ACHN (cell line): Measurements from ENCODE around the gene FNDC5.

Experiments
- DNase-seq: peaks from one replicate; pipeline ENCODE4 v3.0.0-alpha.2; 2015
- in situ Hi-C: cut with HindIII; loops from 2 replicates; pipeline ENCODE4 v1.10.0; 2017; ENCODE audit warnings: low sequenced_read_pairs, low pct_ligation_motif_present, low pct_unique_long_range_greater_than_20kb

Gene FNDC5

GRCh38 chr1:32872192-32872460 lies 1.4 kb upstream of the FNDC5 start:
- in situ Hi-C loops = no loop called here
- no peak for DNase-seq

GRCh38 chr1:32871364-32872191 lies 866 bp upstream of the FNDC5 start:
- no peak for DNase-seq

GRCh38 chr1:32869923-32870614 lies 643 bp downstream of the FNDC5 start:
- in situ Hi-C loops = no loop called here
- DNase-seq = no peak

More at GRCh38 chr1:32871364-32872191, 866 bp upstream of the FNDC5 start:
- in situ Hi-C loops = no loop called here

- in situ Hi-C loops = no loop called here
- no peak for DNase-seq
Observed at GRCh38 chr1:32868806-32869455, 1.8 kb downstream of the FNDC5 start.

DNA sequence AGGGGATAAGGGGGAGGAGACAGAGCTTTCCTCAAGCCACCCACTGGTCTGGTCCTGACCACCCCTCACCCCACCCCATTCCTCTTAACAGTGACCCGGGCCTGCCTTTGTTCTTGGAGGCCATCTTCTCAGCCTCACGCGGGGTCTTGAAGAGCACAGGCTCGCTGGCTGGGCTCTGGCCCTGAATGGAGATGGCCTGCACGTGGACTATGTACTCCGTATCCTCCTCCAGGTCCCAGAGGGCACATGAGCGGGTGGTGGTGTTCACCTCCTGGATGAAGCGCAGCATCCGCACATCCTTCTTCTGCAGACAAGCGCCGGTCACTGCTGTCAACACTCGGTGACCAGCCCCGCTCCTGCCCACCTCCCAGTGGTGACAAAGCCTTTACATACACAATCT lies 2.6 kb downstream of the FNDC5 start:
- no peak for DNase-seq
- in situ Hi-C loops = no loop called here

- no peak for DNase-seq
- in situ Hi-C loops = no loop called here
Observed at GRCh38 chr1:32867671-32868070, 3.0 kb downstream of the FNDC5 start.

- DNase-seq = no peak
- in situ Hi-C loops = no loop called here
Observed at GRCh38 chr1:32867151-32867550, 3.6 kb downstream of the FNDC5 start.

DNA sequence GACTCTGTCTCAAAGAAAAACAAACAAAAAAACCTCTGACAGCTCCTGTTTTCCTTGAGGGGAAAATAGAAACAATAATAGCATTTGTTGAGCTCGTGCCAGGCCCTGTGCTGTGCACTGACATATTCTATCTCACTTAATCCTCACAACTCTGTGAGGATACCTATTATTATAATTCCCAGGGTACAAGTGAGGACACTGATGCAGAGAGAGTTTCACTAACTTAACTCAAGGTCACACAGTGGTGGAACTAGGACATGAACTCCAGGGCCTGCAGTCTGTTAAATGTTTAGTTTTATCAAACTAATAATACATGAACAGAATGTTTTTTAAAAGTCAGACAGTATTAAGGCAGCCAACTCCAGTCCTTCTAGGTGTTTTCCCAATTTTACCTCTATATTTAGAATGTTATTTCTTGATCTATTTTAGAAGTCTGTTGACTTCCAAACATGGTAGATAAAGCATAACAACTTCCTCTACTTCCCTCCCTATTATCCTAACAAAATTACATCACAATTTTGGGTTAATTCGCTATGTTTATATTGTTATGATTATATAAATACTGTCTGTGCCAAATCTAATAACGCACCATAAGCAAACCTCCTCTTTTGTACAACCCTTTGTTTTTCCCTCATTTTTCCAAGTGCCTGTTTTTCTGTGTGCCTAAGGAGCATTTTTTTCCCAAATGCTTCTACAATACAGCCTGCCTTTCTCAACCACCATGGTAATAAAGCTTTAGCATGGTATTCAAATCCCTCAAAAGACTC lies 4.9 kb downstream of the FNDC5 start:
- in situ Hi-C loops = no loop called here
- DNase-seq = no peak

DNA sequence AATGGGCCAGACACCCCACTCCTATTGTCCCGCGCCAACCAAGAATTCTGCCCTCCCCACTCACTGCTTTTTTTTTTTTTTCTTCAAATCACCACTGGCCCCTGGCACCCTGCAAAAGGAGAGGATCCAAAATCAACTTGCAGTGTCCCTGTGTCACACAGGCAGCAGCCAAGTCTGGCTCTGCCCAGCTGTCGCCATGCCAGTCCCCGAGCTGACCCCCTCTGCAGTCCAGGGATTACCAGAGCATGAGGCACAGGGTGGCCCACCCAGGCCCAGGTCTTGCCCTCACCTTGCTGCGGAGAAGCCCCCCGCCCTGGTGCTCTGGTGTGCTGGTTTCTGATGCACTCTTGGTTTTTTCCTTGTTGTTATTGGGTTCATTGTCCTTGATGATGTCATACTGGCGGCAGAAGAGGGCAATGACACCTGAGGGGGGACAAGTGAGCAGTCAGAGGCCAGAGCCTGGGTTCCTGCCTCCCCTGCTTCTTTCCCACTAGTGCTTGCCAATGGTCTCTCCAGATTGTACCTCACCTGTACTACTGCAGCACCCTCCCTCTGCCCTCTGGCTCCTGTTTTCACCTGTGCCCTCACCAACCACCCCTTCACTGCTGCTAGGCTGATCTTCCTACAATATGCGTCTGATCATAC lies 6.2 kb downstream of the FNDC5 start:
- in situ Hi-C loops = no loop called here
- DNase-seq = no peak

- DNase-seq = no peak
- in situ Hi-C loops = no loop called here
Observed at GRCh38 chr1:32863881-32864245, 6.8 kb downstream of the FNDC5 start.

- DNase-seq = no peak
- in situ Hi-C loops = no loop called here
Observed at GRCh38 chr1:32863218-32863880, 7.4 kb downstream of the FNDC5 start.

DNA sequence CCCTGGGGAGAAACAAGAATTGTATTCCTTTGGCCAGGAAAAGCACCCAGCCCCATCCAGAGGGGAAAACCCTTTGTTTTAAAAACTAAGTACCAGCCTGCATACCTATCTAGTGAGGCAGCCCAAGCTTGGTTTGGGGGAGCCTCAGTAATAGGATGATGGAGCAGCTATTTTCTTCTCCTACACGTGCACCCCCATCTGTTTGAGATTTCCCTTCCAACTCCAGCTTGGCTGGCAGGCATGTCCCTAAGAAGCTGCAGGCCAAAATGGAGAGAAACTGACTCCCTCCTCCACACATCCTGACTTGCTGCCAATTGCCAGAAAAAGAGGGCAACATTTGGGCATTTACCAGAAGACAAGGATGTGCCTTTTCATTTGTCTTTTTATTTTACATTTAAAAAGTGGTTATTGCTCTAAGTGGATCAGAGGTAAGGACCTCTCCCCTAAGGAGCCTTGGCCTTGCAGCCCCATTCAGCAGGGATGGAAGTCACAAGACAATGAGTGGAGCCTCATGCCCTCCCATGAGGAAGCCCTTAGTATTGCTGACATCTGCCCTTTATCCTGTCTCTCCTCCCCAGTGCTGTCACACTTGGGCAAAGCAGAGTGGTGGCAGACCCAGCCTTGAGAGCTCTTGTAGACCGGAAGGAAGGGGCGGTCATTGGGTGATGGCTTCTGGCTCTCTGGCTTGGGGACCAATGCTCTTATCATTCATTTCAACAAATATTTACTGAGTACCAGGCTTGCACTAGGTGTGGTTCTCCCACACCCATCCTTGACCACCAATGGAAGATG lies 8.6 kb downstream of the FNDC5 start:
- no peak for DNase-seq

DNA sequence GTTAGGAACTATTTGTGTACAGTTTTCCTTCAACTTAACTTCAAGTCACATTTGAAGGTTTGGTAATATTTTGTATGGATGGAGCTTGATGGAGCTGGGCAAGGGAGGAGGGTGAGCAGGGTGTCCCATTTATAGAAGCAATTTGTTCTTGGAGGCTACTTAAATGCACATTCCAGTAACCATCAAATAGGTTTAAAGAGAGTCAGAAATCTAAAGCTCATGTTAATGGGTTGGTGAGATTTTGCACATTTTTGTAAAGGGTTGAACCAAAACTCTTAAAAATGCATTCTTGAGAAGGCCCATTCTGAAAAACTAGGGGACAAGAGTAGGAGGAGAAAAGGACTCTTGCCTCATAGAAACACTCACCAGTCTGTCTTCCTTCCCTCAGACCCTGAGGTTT lies 10.1 kb downstream of the FNDC5 start:
- DNase-seq = no peak
- in situ Hi-C loops = no loop called here

More for the DNA sequence above, 8.6 kb downstream of the FNDC5 start:
- in situ Hi-C loops = no loop called here

DNA sequence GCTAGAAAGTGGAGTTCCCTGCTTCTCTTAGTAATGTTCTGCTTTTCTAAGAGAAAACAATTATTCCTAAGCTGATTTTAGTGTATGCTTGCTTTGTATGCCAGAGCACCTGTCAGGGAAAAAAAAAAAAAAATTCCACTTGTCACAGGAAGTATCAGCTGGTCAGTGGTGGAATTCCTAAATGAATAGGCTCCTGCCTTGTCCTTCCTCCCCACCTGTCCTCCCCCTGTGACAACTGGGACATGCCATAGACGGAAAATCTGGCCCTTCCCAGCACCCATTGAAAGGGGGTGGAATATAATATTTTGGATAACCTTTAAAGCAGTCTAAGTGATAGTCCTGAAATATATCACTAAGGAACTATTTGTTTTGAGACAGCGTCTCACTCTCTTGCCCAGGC lies 10.8 kb downstream of the FNDC5 start:
- DNase-seq = no peak
- in situ Hi-C loops = no loop called here

GRCh38 chr1:32858791-32859190 lies 11.9 kb downstream of the FNDC5 start:
- in situ Hi-C loops = no loop called here
- DNase-seq = no peak

- in situ Hi-C loops = no loop called here
- DNase-seq = no peak
Observed at GRCh38 chr1:32858136-32858535, 12.6 kb downstream of the FNDC5 start.

DNA sequence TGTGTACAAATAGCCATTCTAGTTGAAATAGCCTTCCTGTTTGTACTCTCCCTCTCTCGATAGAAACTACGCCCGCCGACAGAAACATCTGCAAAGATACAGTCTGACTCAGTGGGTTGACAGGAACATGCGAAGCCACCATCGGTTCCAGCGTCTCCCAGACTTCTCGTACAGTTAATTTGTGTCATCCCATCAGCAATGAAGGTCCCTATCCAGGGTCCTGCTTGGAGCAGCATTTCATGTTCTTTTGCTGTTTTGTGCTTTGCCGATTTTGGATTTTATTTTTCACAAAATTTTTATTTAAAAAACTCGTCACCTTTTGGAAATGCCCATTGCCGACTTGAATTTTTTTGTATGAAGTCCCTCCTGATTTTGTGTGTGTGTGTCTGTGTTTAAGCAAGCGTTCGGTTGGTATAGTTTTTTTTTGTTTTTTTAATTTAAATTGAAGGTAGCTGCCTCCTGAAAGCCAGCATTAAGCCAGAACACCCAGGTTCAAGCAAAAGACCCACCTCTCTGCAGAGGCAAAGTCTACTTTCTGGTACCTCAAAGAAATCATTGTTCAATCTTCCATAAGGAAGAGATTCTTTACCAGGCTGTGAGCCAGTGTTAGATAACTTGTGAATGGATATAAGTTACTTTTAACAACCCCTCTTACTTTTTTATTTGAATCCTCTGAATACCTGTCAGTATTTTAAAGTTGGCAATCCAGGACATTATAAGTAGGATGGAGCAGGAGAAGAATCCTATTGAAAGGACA lies 14.7 kb downstream of the FNDC5 start:
- no peak for DNase-seq
- in situ Hi-C loops = no loop called here
